GM18907 (cell line): ENCODE data around the gene ZC2HC1B.

Experiments
- ATAC-seq: cut with Tn5 transposase; IDR thresholded peaks from one replicate; pipeline ENCODE4 v1.9.1; 2021; ENCODE audit warnings: mild to moderate bottlenecking, moderate library complexity; ENCODE audit not compliant: unreplicated experiment

The ZC2HC1B gene

GRCh38 chr6:143928853-143929252, 64.6 kb downstream of the ZC2HC1B start:
- no peak for ATAC-seq

GRCh38 chr6:143929975-143930374, 65.7 kb downstream of the ZC2HC1B start:
- no peak for ATAC-seq

GRCh38 chr6:143934331-143934730, 70.1 kb downstream of the ZC2HC1B start:
- ATAC-seq: no peak

GRCh38 chr6:143934867-143935266, 70.6 kb downstream of the ZC2HC1B start:
- no peak for ATAC-seq

GRCh38 chr6:143936347-143936746, 72.1 kb downstream of the ZC2HC1B start:
- no peak for ATAC-seq

GRCh38 chr6:143936778-143937667, 72.7 kb downstream of the ZC2HC1B start:
- ATAC-seq: no peak

GRCh38 chr6:143937668-143937970, 73.3 kb downstream of the ZC2HC1B start:
- ATAC-seq: no peak

- ATAC-seq: no peak
Observed at GRCh38 chr6:143939364-143939763, 75.1 kb downstream of the ZC2HC1B start.

GRCh38 chr6:143940011-143940597, 75.8 kb downstream of the ZC2HC1B start:
- ATAC-seq: peak; percentile 98

- ATAC-seq: peak; percentile 64
Observed at GRCh38 chr6:143941852-143942627, 77.8 kb downstream of the ZC2HC1B start.

GRCh38 chr6:143948208-143948607, 83.9 kb downstream of the ZC2HC1B start:
- ATAC-seq: no peak

- ATAC-seq: no peak
Observed at GRCh38 chr6:143949535-143949934, 85.3 kb downstream of the ZC2HC1B start.

- no peak for ATAC-seq
Observed at GRCh38 chr6:143949962-143950361, 85.7 kb downstream of the ZC2HC1B start.

GRCh38 chr6:143950875-143951274, 86.6 kb downstream of the ZC2HC1B start:
- no peak for ATAC-seq

- ATAC-seq: no peak
Observed at GRCh38 chr6:143952060-143952778, 87.9 kb downstream of the ZC2HC1B start.

- no peak for ATAC-seq
Observed at GRCh38 chr6:143952947-143953701, 88.8 kb downstream of the ZC2HC1B start.

GRCh38 chr6:143953922-143954321, 89.6 kb downstream of the ZC2HC1B start:
- ATAC-seq: no peak

GRCh38 chr6:143955971-143956370, 91.7 kb downstream of the ZC2HC1B start:
- no peak for ATAC-seq

GRCh38 chr6:143957679-143958274, 93.5 kb downstream of the ZC2HC1B start:
- no peak for ATAC-seq

- no peak for ATAC-seq
Observed at GRCh38 chr6:143958839-143959399, 94.6 kb downstream of the ZC2HC1B start.
